Natural killer cell (primary cell): ENCODE results near the gene DPP7. TPM values are rescaled to one million over a fixed set of nuclear protein-coding genes. Genes with fewer than 3 reads are reported as not detected.
A peak's percentile ranks its signal among the peaks of the same experiment; 100 is the strongest.
"Not testable (repeated sequence)": the region's sequence is repeated elsewhere in the genome, so short reads cannot be mapped to it uniquely, and the experiment has no call there.

Experiments
- ATAC-seq, 3 donors: fragments of 150-1000 bp in 2 of 3; fragments of 200-7000 bp in 1 of 3; cut with Tn5 transposase; 1 replicate in 1 of 3; 2 replicates in 2 of 3; pipeline ENCODE4 v1.10.0; 2021; ENCODE audit warnings: mild to moderate bottlenecking in 2 of 3, moderate library complexity in 2 of 3
- DNase-seq, 2 donors: peaks; one replicate each; pipeline versions ENCODE4 v3.0.0 to v3.0.0-alpha.2; 2013 to 2021; ENCODE audit warnings: mixed read lengths in 1 of 2
- H3K27ac ChIP-seq: one replicate; pipeline ENCODE4 v1.5.1; 2013; ENCODE audit warnings: mild to moderate bottlenecking, low read length
- H3K27me3 ChIP-seq: one replicate; pipeline ENCODE4 v1.6.1; 2013; ENCODE audit warnings: low read length; ENCODE audit not compliant: control insufficient read depth, insufficient read depth
- H3K36me3 ChIP-seq: one replicate; pipeline ENCODE4 v1.6.1; 2013; ENCODE audit warnings: low read length; ENCODE audit not compliant: control insufficient read depth, insufficient read depth
- H3K4me1 ChIP-seq: one replicate; pipeline ENCODE4 v1.6.1; 2013; ENCODE audit warnings: low read length; ENCODE audit not compliant: control insufficient read depth, insufficient read depth
- H3K4me3 ChIP-seq: one replicate; pipeline ENCODE4 v1.5.1; 2013; ENCODE audit warnings: low read length
- H3K9me3 ChIP-seq: one replicate; pipeline ENCODE4 v1.6.1; 2013; ENCODE audit warnings: low read length; ENCODE audit not compliant: control insufficient read depth, insufficient read depth
- H3K27ac Mint-ChIP-seq, 2 donors: one replicate each; pipeline ENCODE4 v1.8.0; 2022; ENCODE audit warnings: mild to moderate bottlenecking in 2 of 2, mixed read lengths in 2 of 2, moderate library complexity in 1 of 2
- H3K27me3 Mint-ChIP-seq, 2 donors: one replicate each; pipeline ENCODE4 v1.8.0; 2022; ENCODE audit warnings: low read depth in 2 of 2, mixed read lengths in 2 of 2
- H3K36me3 Mint-ChIP-seq: one replicate; pipeline ENCODE4 v1.8.0; 2022; ENCODE audit warnings: mixed read lengths
- H3K4me1 Mint-ChIP-seq, 2 donors: one replicate each; pipeline ENCODE4 v1.8.0; 2022; ENCODE audit warnings: mixed read lengths in 2 of 2
- H3K4me3 Mint-ChIP-seq: one replicate; pipeline ENCODE4 v1.8.0; 2022; ENCODE audit warnings: mild to moderate bottlenecking, moderate library complexity, mixed read lengths
- H3K9me3 Mint-ChIP-seq, 2 donors: one replicate each; pipeline ENCODE4 v1.8.0; 2022; ENCODE audit warnings: mixed read lengths in 2 of 2
- WGBS: methylation state at CpG from one replicate; pipeline ENCODE4 v1.1.7; 2013; ENCODE audit warnings: missing lambda C conversion rate; ENCODE audit not compliant: insufficient coverage; 5-methylcytosine and 5-hydroxymethylcytosine counted together
- intact Hi-C: fragments of 100-400 bp; cut with micrococcal nuclease; formaldehyde crosslinking; loops from one replicate; pipeline ENCODE4 v1.14.2; 2022
- total RNA-seq, 4 donors: library from RNA; stranded (reverse); fragments of 120-200 nt in 1 of 4; gene quantifications; one replicate each; pipeline versions ENCODE4 v1.2.3 to v1.2.4, GENCODE V29; 2013 to 2022
- TF ChIP-seq, protein P1 (sequence below): fragments of 200-600 bp; IDR thresholded peaks from one replicate; pipeline ENCODE4 v1.8.0; 2022; ENCODE audit warnings: antibody characterized with exemption

DPP7 gene
- total RNA-seq, 3 donors from 2014 or later (not counting 1 experiment from before 2014, with no cell fraction given) = 233 to 264 (median 251) TPM

- no peaks in the 10 kb centered on the region for H3K27me3 ChIP-seq
- H3K9me3 ChIP-seq = no peaks in the 10 kb centered on the region
- Mint-ChIP-seq H3K4me1 (peaks cover 17 to 24% of the 10 kb centered on the region in 2 donors), H3K9me3 (no peaks in the 10 kb centered on the region), H3K27me3 (no peaks in the 10 kb centered on the region), H3K27ac (no peak overlapping the region), H3K4me3 (no peak overlapping the region), H3K36me3 (no peaks in the 10 kb centered on the region)
- no peaks in the 10 kb centered on the region for H3K36me3 ChIP-seq
- H3K4me3 ChIP-seq = no peak overlapping the region
- intact Hi-C loops = no loop called here
- H3K27ac ChIP-seq = no peak overlapping the region
- ATAC-seq = no peak
- H3K4me1 ChIP-seq = peaks cover 21% of the 10 kb centered on the region
- TF ChIP-seq, protein P1, sequence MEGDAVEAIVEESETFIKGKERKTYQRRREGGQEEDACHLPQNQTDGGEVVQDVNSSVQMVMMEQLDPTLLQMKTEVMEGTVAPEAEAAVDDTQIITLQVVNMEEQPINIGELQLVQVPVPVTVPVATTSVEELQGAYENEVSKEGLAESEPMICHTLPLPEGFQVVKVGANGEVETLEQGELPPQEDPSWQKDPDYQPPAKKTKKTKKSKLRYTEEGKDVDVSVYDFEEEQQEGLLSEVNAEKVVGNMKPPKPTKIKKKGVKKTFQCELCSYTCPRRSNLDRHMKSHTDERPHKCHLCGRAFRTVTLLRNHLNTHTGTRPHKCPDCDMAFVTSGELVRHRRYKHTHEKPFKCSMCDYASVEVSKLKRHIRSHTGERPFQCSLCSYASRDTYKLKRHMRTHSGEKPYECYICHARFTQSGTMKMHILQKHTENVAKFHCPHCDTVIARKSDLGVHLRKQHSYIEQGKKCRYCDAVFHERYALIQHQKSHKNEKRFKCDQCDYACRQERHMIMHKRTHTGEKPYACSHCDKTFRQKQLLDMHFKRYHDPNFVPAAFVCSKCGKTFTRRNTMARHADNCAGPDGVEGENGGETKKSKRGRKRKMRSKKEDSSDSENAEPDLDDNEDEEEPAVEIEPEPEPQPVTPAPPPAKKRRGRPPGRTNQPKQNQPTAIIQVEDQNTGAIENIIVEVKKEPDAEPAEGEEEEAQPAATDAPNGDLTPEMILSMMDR = no peak
- no peak for DNase-seq
- 60% methylated on average over 4 of the region's 5 CpGs for WGBS
Measured at GRCh38 chr9:137123468-137123837, 8.9 kb upstream of the DPP7 start.

DNA sequence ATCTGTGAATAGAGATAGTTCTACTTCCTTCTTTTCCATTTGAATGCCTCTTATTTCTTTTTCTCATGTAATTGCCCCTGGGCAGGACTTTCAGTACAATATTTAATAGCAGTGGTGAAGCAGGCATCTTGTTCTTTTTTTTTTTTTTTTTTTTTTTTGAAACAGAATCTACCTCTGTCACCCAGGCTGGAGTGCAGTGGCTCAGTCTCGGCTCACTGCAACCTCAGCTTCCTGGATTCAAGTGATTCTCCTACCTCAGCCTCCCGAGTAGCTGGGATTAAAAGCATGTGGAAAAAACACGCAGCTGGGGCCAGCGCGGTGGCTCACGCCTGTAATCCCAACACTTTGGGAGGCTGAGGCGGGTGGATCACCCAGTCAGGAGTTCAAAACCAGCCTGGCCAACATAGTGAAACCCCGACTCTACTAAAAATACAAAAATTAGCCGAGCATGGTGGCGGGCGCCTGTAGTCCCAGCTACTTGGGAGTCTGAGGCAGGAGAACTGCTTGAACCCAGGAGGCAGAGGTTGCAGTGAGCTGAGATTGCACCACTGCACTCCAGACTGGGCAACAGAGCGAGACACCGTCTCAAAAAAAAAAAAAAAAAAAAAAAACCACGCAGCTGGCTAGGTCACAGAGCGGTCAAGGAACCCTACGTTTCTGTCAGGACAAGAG is 8.4 kb upstream of the DPP7 start:
- H3K9me3 Mint-ChIP-seq, DNase-seq, ATAC-seq, H3K4me3 ChIP-seq, intact Hi-C loops, H3K36me3 Mint-ChIP-seq, H3K27me3 ChIP-seq, H3K27ac Mint-ChIP-seq, H3K27ac ChIP-seq, H3K9me3 ChIP-seq, H3K4me3 Mint-ChIP-seq, H3K36me3 ChIP-seq, H3K27me3 Mint-ChIP-seq: not testable (repeated sequence)
- H3K4me1 ChIP-seq = peaks cover 16% of the 10 kb centered on the region
- peaks cover 12 to 18% of the 10 kb centered on the region in 2 donors for H3K4me1 Mint-ChIP-seq
- WGBS = 75% methylated on average over 16 of the region's 16 CpGs

GRCh38 chr9:137121927-137122795 is 7.6 kb upstream of the DPP7 start:
- H3K27me3 Mint-ChIP-seq, H3K27ac ChIP-seq, ATAC-seq, H3K36me3 ChIP-seq, intact Hi-C loops, H3K27ac Mint-ChIP-seq, H3K27me3 ChIP-seq, H3K9me3 Mint-ChIP-seq, DNase-seq, H3K4me1 ChIP-seq, H3K4me3 ChIP-seq, H3K36me3 Mint-ChIP-seq, H3K9me3 ChIP-seq: not testable (repeated sequence)
- H3K4me3 Mint-ChIP-seq = peak overlapping the region; percentile 10
- WGBS = 69% methylated on average over 11 of the region's 25 CpGs
- H3K4me1 Mint-ChIP-seq = peaks cover 6 to 11% of the 10 kb centered on the region in 2 donors

- H3K9me3 ChIP-seq, H3K4me1 Mint-ChIP-seq, DNase-seq, H3K27me3 Mint-ChIP-seq, H3K27me3 ChIP-seq, H3K9me3 Mint-ChIP-seq, H3K27ac Mint-ChIP-seq, H3K4me3 ChIP-seq, H3K27ac ChIP-seq, H3K36me3 Mint-ChIP-seq, H3K4me3 Mint-ChIP-seq, ATAC-seq, H3K36me3 ChIP-seq: not testable (repeated sequence)
- peaks cover 13% of the 10 kb centered on the region for H3K4me1 ChIP-seq
- WGBS = 89% methylated on average over 10 of the region's 12 CpGs
- intact Hi-C loops = loop anchor here (5.0 kb wide), 1 partner anchor 109 kb away; the partner anchor contains the start of genes CYSRT1 and RNF224
Measured at GRCh38 chr9:137118092-137118603, 3.6 kb upstream of the DPP7 start.
